ENCODE results near the gene ABCG4.
"Not testable (repeated sequence)": the region's sequence is repeated elsewhere in the genome, so short reads cannot be mapped to it uniquely, and the experiment has no call there.

Gene ABCG4

GRCh38 chr11:119192111-119192510, 43.3 kb downstream of the ABCG4 start:
- peaks cover 3% of the 10 kb centered on the region; the same call in 1 of the 2 replicates for H3K4me1 ChIP-seq (ENCODE audit: insufficient read depth, low read length)
- H3K9me3 ChIP-seq (ENCODE audit: control insufficient read depth, insufficient read depth, low read length) = no peaks in the 10 kb centered on the region
- H3K9ac ChIP-seq (ENCODE audit: low read depth, low read length) = no peak overlapping the region
- H3K36me3 ChIP-seq (ENCODE audit: insufficient read depth, low read length) = no peaks in the 10 kb centered on the region

- Histone ChIP-seq H3K9me3 (ENCODE audit: control insufficient read depth, insufficient read depth, low read length) (no peaks in the 10 kb centered on the region), H3K4me1 (ENCODE audit: insufficient read depth, low read length) (peaks cover 3% of the 10 kb centered on the region; the same call in 1 of the 2 replicates), H3K9ac (ENCODE audit: low read depth, low read length) (no peak overlapping the region), H3K36me3 (ENCODE audit: insufficient read depth, low read length) (no peaks in the 10 kb centered on the region)
Observed at GRCh38 chr11:119193001-119193400, 44.1 kb downstream of the ABCG4 start.

GRCh38 chr11:119193626-119194025, 44.8 kb downstream of the ABCG4 start:
- H3K9ac ChIP-seq (ENCODE audit: low read depth, low read length) = no peak overlapping the region
- no peaks in the 10 kb centered on the region for H3K9me3 ChIP-seq (ENCODE audit: control insufficient read depth, insufficient read depth, low read length)
- peaks cover 3% of the 10 kb centered on the region; the same call in 1 of the 2 replicates for H3K4me1 ChIP-seq (ENCODE audit: insufficient read depth, low read length)
- H3K36me3 ChIP-seq (ENCODE audit: insufficient read depth, low read length) = no peaks in the 10 kb centered on the region

GRCh38 chr11:119194811-119195440, 46.1 kb downstream of the ABCG4 start:
- Histone ChIP-seq H3K4me1 (ENCODE audit: insufficient read depth, low read length) (peaks cover 3% of the 10 kb centered on the region; the same call in 1 of the 2 replicates), H3K36me3 (ENCODE audit: insufficient read depth, low read length) (no peaks in the 10 kb centered on the region), H3K9me3 (ENCODE audit: control insufficient read depth, insufficient read depth, low read length) (no peaks in the 10 kb centered on the region), H3K9ac (ENCODE audit: low read depth, low read length) (no peak overlapping the region)

GRCh38 chr11:119195680-119196079, 46.8 kb downstream of the ABCG4 start:
- peak overlapping the region; percentile 14; the same call in 1 of the 2 replicates for H3K9ac ChIP-seq (ENCODE audit: low read depth, low read length)
- peaks cover 3% of the 10 kb centered on the region; the same call in 1 of the 2 replicates for H3K4me1 ChIP-seq (ENCODE audit: insufficient read depth, low read length)
- H3K36me3 ChIP-seq (ENCODE audit: insufficient read depth, low read length) = no peaks in the 10 kb centered on the region
- H3K9me3 ChIP-seq (ENCODE audit: control insufficient read depth, insufficient read depth, low read length) = no peaks in the 10 kb centered on the region

GRCh38 chr11:119196833-119197483, 48.1 kb downstream of the ABCG4 start:
- Histone ChIP-seq H3K36me3 (ENCODE audit: insufficient read depth, low read length) (no peaks in the 10 kb centered on the region), H3K9me3 (ENCODE audit: control insufficient read depth, insufficient read depth, low read length) (no peaks in the 10 kb centered on the region)

GRCh38 chr11:119198925-119199324, 50.1 kb downstream of the ABCG4 start:
- H3K9me3 ChIP-seq (ENCODE audit: control insufficient read depth, insufficient read depth, low read length) = no peaks in the 10 kb centered on the region
- no peak overlapping the region for H3K9ac ChIP-seq (ENCODE audit: low read depth, low read length)
- no peaks in the 10 kb centered on the region for H3K36me3 ChIP-seq (ENCODE audit: insufficient read depth, low read length)
- H3K4me1 ChIP-seq (ENCODE audit: insufficient read depth, low read length) = no peaks in the 10 kb centered on the region; the same call in 1 of the 2 replicates

More at GRCh38 chr11:119196833-119197483, 48.1 kb downstream of the ABCG4 start:
- H3K9ac ChIP-seq (ENCODE audit: low read depth, low read length) = no peak overlapping the region
- peaks cover 3% of the 10 kb centered on the region; the same call in 1 of the 2 replicates for H3K4me1 ChIP-seq (ENCODE audit: insufficient read depth, low read length)

GRCh38 chr11:119201236-119201635, 52.4 kb downstream of the ABCG4 start:
- not testable (repeated sequence) for H3K9me3 ChIP-seq (ENCODE audit: control insufficient read depth, insufficient read depth, low read length); H3K4me1 ChIP-seq (ENCODE audit: insufficient read depth, low read length)

GRCh38 chr11:119202554-119202953, 53.7 kb downstream of the ABCG4 start:
- H3K9ac ChIP-seq (ENCODE audit: low read depth, low read length) = no peak overlapping the region
- H3K4me1 ChIP-seq (ENCODE audit: insufficient read depth, low read length) = no peaks in the 10 kb centered on the region
- no peaks in the 10 kb centered on the region for H3K9me3 ChIP-seq (ENCODE audit: control insufficient read depth, insufficient read depth, low read length)
- no peaks in the 10 kb centered on the region for H3K36me3 ChIP-seq (ENCODE audit: insufficient read depth, low read length)

More at GRCh38 chr11:119201236-119201635, 52.4 kb downstream of the ABCG4 start:
- H3K36me3 ChIP-seq (ENCODE audit: insufficient read depth, low read length); H3K9ac ChIP-seq (ENCODE audit: low read depth, low read length): not testable (repeated sequence)

GRCh38 chr11:119204066-119204465, 55.2 kb downstream of the ABCG4 start:
- no peak overlapping the region for H3K9ac ChIP-seq (ENCODE audit: low read depth, low read length)
- no peaks in the 10 kb centered on the region for H3K36me3 ChIP-seq (ENCODE audit: insufficient read depth, low read length)
- H3K4me1 ChIP-seq (ENCODE audit: insufficient read depth, low read length) = no peaks in the 10 kb centered on the region; the same call in 1 of the 2 replicates

GRCh38 chr11:119205080-119205479, 56.2 kb downstream of the ABCG4 start:
- Histone ChIP-seq H3K36me3 (ENCODE audit: insufficient read depth, low read length) (no peaks in the 10 kb centered on the region), H3K4me1 (ENCODE audit: insufficient read depth, low read length) (peaks cover 4% of the 10 kb centered on the region), H3K9ac (ENCODE audit: low read depth, low read length) (peak overlapping the region; percentile 95; the same call in 1 of the 2 replicates), H3K9me3 (ENCODE audit: control insufficient read depth, insufficient read depth, low read length) (no peaks in the 10 kb centered on the region)

More at GRCh38 chr11:119204066-119204465, 55.2 kb downstream of the ABCG4 start:
- no peaks in the 10 kb centered on the region for H3K9me3 ChIP-seq (ENCODE audit: control insufficient read depth, insufficient read depth, low read length)

- H3K9me3 ChIP-seq (ENCODE audit: control insufficient read depth, insufficient read depth, low read length) = no peaks in the 10 kb centered on the region
- peak within 1 kb of the TSS; percentile 95 for H3K9ac ChIP-seq (ENCODE audit: low read depth, low read length)
- peaks cover 5% of the 10 kb centered on the region for H3K4me1 ChIP-seq (ENCODE audit: insufficient read depth, low read length)
- no peaks in the 10 kb centered on the region for H3K36me3 ChIP-seq (ENCODE audit: insufficient read depth, low read length)
Observed at GRCh38 chr11:119205574-119206510, 57.0 kb downstream of the ABCG4 start, which contains the start of gene CBL. TSS of gene CBL (plus strand) at chr11:119206339. CDS start at chr11:119206418, 79 bp downstream.

- Histone ChIP-seq H3K9me3 (ENCODE audit: control insufficient read depth, insufficient read depth, low read length) (no peaks in the 10 kb centered on the region), H3K9ac (ENCODE audit: low read depth, low read length) (peak overlapping the region; percentile 95), H3K36me3 (ENCODE audit: insufficient read depth, low read length) (no peaks in the 10 kb centered on the region), H3K4me1 (ENCODE audit: insufficient read depth, low read length) (peaks cover 5% of the 10 kb centered on the region)
Observed at GRCh38 chr11:119206511-119207414, 57.9 kb downstream of the ABCG4 start.

Measured in ES-I3 (cell line).